Left lung (tissue), 10 donors: ENCODE data around the gene CLSTN3. TPM values are rescaled to one million over a fixed set of nuclear protein-coding genes. Genes with fewer than 3 reads are reported as not detected.
A peak's percentile ranks its signal among the peaks of the same experiment; 100 is the strongest.

Experiments
- ATAC-seq: fragments of 200-7000 bp; cut with Tn5 transposase; one replicate; pipeline ENCODE4 v1.9.1; 2020; ENCODE audit warnings: moderate library complexity
- DNase-seq, 4 donors: peaks; one replicate each; pipeline ENCODE4 v3.0.0-alpha.2; 2013 to 2020
- H3K27ac ChIP-seq, 2 donors: fragments of 200-600 bp; sonication (generic) in 1 of 2; one replicate each; pipeline versions ENCODE4 v1.5.0 to v1.8.0; 2020 to 2021
- H3K27me3 ChIP-seq, 2 donors: fragments of 200-600 bp; sonication (generic) in 1 of 2; one replicate each; pipeline versions ENCODE4 v1.5.0 to v1.8.0; 2020 to 2021
- H3K36me3 ChIP-seq, 2 donors: fragments of 200-600 bp; sonication (generic) in 1 of 2; one replicate each; pipeline versions ENCODE4 v1.5.0 to v1.8.0; 2020 to 2021
- H3K4me1 ChIP-seq, 2 donors: fragments of 200-600 bp; one replicate each; pipeline ENCODE4 v1.8.0; 2021
- H3K4me3 ChIP-seq, 2 donors: fragments of 200-600 bp; sonication (generic) in 1 of 2; one replicate each; pipeline versions ENCODE4 v1.5.0 to v1.8.0; 2020 to 2021; ENCODE audit warnings: mild to moderate bottlenecking in 1 of 2
- H3K9me3 ChIP-seq, 2 donors: fragments of 200-600 bp; sonication (generic) in 1 of 2; one replicate each; pipeline versions ENCODE4 v1.5.0 to v1.8.0; 2020 to 2021
- intact Hi-C, 2 donors: fragments of 100-400 bp; cut with DNase I; formaldehyde crosslinking; loops; one replicate each; pipeline versions ENCODE4 v1.11.2 to v1.14.2; 2022
- polyA plus RNA-seq, 6 donors: library from polyadenylated mRNA; unstranded; fragments of 120-200 nt; gene quantifications; one replicate each; pipeline ENCODE4 v1.2.1, GENCODE V29; 2013; ENCODE audit not compliant: insufficient read length in 6 of 6
- total RNA-seq, 2 donors: library from RNA; stranded (reverse); fragmentation: NEBNext Ultra II Directional; extraction: Animal tissue kit (Norgen Biotek cat#: 25700); gene quantifications; one replicate each; pipeline ENCODE4 v1.2.1, GENCODE V29; 2021
- TF ChIP-seq, protein P1 (sequence below), 2 donors: fragments of 200-600 bp; sonication (generic) in 1 of 2; IDR thresholded peaks; one replicate each; pipeline versions ENCODE4 v1.5.0 to v1.8.0; 2021; ENCODE audit warnings: antibody characterized with exemption in 2 of 2
- donor health status: DM: no; HTN: yes; CAD: no.
- donor health status: DM: no; HTN: no; CAD: no.

Gene CLSTN3
- total and polyA plus RNA-seq, 8 donors, result 30.3 to 80.9 (median 63.0) TPM

DNA sequence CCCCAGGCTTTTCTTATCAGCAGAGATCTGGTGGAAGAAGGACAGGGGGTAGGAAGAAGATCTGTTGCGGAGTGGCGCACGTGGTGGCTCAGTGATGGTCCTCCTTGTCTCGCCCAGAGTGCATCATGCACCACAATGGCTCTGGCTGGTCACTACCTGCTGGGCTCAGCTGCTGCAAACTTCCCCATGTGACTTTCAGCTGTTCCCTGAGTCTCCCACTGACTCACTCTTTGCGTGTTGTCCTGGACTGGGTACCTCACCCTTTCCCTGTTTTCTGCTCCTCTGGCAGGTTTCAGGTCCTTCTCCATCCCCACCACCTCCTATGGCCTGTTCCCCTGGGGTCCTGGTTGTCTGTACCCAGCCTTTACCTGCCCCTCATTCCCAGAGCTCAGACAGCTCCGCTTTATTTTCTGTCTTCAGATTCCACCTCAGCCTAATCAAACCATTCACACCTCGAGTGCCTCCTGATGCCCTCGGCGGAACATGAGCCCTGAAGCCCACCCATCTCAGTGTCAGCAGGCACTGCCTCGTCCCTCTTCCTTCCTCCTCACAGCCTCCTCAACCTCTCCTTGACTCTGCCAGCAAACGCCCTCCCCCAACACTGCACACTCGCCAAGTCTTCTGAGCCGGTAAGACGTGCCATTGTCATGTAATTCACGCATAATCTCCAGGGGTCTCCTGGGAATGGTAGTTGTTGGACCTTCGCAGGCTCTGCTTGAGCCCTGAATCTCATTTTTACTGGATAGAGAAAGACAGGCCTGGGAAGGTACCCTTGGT, 39.8 kb upstream of the CLSTN3 start:
- no peak for DNase-seq
- ATAC-seq, result no peak
- H3K27me3 ChIP-seq, result no peaks in the 10 kb centered on the region
- no peaks in the 10 kb centered on the region for H3K9me3 ChIP-seq
- peak overlapping the region; percentile 47 to 77 for H3K27ac ChIP-seq
- H3K36me3 ChIP-seq, result peaks cover 0 to 41% of the 10 kb centered on the region in 2 donors
- TF ChIP-seq, protein P1, sequence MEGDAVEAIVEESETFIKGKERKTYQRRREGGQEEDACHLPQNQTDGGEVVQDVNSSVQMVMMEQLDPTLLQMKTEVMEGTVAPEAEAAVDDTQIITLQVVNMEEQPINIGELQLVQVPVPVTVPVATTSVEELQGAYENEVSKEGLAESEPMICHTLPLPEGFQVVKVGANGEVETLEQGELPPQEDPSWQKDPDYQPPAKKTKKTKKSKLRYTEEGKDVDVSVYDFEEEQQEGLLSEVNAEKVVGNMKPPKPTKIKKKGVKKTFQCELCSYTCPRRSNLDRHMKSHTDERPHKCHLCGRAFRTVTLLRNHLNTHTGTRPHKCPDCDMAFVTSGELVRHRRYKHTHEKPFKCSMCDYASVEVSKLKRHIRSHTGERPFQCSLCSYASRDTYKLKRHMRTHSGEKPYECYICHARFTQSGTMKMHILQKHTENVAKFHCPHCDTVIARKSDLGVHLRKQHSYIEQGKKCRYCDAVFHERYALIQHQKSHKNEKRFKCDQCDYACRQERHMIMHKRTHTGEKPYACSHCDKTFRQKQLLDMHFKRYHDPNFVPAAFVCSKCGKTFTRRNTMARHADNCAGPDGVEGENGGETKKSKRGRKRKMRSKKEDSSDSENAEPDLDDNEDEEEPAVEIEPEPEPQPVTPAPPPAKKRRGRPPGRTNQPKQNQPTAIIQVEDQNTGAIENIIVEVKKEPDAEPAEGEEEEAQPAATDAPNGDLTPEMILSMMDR (IDR thresholded peaks at IDR 0.05), result no peak
- peaks cover 0 to 15% of the 10 kb centered on the region in 2 donors for H3K4me1 ChIP-seq
- peak overlapping the region; percentile 28 to 50 for H3K4me3 ChIP-seq
- intact Hi-C loops, result loop anchor here in 1 of 2 donors (10.0 kb wide), 1 partner anchor 166 kb away; the partner anchor contains the start of gene ATN1

DNA sequence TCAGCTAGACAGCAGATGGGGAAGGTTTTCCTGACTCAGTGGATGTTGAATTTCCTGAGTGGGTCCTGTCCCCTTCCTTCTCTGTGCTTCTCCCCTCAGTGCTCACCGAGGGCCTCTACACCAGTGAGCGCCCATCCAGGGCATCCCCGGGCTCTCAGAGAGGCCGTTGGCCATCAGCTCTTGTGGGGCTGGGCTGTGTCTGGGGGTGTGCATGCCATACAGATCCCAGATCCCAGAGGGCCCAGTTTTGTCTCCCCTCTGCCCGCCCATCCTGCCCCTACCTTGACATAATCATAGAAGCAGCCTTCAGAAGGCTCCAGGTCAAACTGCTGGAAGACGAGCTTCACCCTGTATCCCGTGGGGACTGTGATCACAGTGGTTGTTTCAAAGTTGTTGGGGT, 39.0 kb upstream of the CLSTN3 start:
- intact Hi-C loops, result loop anchor here in 1 of 2 donors (10.0 kb wide), 1 partner anchor 166 kb away; the partner anchor contains the start of gene ATN1
- H3K27ac ChIP-seq, result peak overlapping the region; percentile 47 to 77
- H3K4me3 ChIP-seq, result peak overlapping the region; percentile 28 to 50
- ATAC-seq (no peak), DNase-seq (no peak)
- H3K4me1 ChIP-seq, result peaks cover 0 to 20% of the 10 kb centered on the region in 2 donors
- TF ChIP-seq, protein P1 (IDR thresholded peaks at IDR 0.05), result no peak
- H3K27me3 ChIP-seq, result no peaks in the 10 kb centered on the region
- no peaks in the 10 kb centered on the region for H3K9me3 ChIP-seq
- peaks cover 0 to 34% of the 10 kb centered on the region in 2 donors for H3K36me3 ChIP-seq

DNA sequence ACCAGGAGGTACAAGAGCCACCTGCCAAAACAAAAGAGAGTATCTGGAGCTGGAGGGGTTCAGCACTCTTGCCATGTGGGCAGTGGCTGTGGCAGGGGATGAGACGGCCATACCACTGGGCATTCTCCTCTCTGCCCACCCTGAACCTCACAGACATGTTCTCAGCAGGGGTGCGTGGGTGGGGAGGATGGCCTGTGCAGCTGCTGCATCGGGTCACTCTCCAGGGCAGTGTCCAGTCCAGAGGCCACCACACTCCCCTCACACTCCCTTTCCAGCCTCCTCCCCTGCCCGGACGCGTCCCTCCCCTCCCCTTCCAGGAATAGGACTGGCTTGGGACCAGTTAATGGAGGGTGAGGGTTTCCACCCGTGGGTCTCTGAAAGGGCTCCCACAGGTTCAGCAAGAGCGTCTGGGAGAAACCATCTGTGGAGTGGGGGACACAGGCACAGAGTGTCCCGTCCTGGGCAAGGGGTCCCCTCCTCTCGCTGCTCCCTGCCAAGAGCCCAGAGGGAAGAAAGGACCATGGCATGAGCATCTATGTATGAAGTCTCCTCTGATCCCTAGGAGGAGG, 38.4 kb upstream of the CLSTN3 start:
- ATAC-seq, result peak; percentile 46
- peak in 1 of 4 donors; percentile 41 for DNase-seq

DNA sequence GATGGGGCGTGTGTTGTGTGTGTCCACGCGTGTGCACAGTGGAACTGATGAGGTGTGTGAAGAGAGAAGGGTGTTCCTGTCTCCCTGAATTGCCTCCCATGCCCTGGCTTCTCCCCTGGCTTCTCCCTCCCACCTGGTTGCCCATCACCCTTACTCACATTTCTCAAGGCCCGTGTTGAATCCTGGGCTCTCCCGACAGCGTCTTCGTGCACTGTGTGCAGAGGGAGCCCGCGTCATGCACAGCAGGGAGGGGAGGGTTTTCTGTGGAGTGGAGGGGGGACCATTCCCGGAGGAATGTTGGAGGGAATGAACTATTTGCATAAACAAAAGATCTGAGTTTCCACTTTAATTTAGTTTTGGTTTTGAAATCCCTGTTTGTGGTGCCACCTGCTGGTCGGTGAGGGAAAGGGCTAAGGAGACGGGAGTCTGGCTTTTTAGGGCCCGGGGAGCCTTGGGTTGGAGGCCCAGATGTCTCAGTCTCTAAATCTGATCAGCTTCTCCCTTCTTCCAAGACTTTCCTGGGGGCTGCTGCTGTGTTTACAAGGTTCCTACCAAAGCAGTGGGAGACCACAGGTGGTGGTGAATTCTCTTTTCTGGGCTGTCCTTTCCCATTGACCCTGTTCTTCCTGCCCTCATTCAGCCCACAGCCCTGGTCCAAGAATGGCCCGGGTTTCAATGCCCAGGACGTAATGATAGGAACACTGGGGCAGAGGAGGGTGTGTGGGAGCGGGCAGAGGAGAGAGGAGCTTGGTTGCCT, 37.8 kb upstream of the CLSTN3 start, which contains the start of gene C1R:
Gene C1R, minus strand, starts transcription at position 217 of the 757 bp plus-strand sequence. Its CDS starts 57 bp downstream, at position 160.
- Histone ChIP-seq H3K4me1 (peaks cover 0 to 20% of the 10 kb centered on the region in 2 donors), H3K9me3 (no peaks in the 10 kb centered on the region), H3K27ac (peak within 1 kb of the TSS; percentile 47 to 77), H3K4me3 (peak within 1 kb of the TSS; percentile 28 to 50), H3K27me3 (no peaks in the 10 kb centered on the region), H3K36me3 (peaks cover 0 to 34% of the 10 kb centered on the region in 2 donors)
- intact Hi-C loops, result loop anchor here in 1 of 2 donors (10.0 kb wide), 1 partner anchor 168 kb away; the partner anchor contains the start of gene ATN1
- TF ChIP-seq, protein P1 (IDR thresholded peaks at IDR 0.05), result peak; percentile 81 to 92
- peak; percentile 79 for ATAC-seq
- DNase-seq, result peak; percentile 77 to 89 (median 84)

More for the DNA sequence above, 38.4 kb upstream of the CLSTN3 start:
- Histone ChIP-seq H3K4me1 (peaks cover 0 to 20% of the 10 kb centered on the region in 2 donors), H3K4me3 (peak overlapping the region; percentile 28 to 50), H3K27ac (peak overlapping the region; percentile 47 to 77), H3K9me3 (no peaks in the 10 kb centered on the region), H3K36me3 (peaks cover 0 to 33% of the 10 kb centered on the region in 2 donors), H3K27me3 (no peaks in the 10 kb centered on the region)
- TF ChIP-seq, protein P1 (IDR thresholded peaks at IDR 0.05), result no peak
- intact Hi-C loops, result loop anchor here in 1 of 2 donors (10.0 kb wide), 1 partner anchor 167 kb away; the partner anchor contains the start of gene ATN1
